Measurements from ENCODE around the gene ATP6V1C2. TPM values are rescaled to one million over a fixed set of nuclear protein-coding genes. Genes with fewer than 3 reads are reported as not detected.

ATP6V1C2 gene
- polyA plus RNA-seq, 3 donors, result 0.03 TPM; not detected in 2

DNA sequence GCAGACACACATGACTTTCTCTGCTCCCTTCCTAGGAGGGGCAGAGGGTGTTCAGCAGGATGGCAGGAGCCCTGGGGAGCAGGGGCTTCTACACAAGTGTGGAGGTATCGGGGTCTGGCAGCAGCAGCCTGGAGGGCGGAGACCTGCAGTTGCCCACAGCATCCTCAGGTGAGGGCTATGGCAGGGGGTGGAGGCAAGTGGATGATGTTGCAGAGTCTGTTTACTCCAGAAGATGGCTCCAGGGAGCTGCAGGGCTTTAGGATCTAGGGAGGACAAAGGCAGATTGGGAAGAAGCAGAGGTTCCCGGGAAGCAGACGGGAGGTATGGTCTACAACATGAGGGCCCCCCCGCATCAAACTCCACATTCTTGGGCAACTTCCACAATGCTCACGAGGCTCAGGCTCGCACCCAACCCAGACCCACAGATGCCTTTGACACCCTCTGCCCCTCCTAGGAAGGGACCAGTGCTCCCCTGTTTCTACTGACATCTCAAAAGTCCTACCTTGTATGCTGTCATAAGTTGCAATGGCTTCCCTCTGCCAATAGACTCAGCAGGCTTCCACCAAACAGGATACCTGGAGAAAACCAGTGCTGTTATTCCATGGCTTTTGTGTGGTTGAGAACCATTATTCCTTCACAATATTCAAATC lies 12.0 kb upstream of the ATP6V1C2 start:
- no peak overlapping the region for H2AFZ ChIP-seq (ENCODE audit: insufficient read depth, low read depth, low read length, poor library complexity, severe bottlenecking)
- no peak overlapping the region for H3K9ac ChIP-seq (ENCODE audit: insufficient read depth, low read length, poor library complexity, severe bottlenecking)
- no peak overlapping the region for H3K27ac ChIP-seq (ENCODE audit: low read depth in 1 of 2, low read length in 2 of 2)
- Mint-ChIP-seq H3K27ac (no peak overlapping the region), H3K9me3 (peaks cover 0 to 5% (median 0%) of the 10 kb centered on the region in 7 donors), H3K36me3 (no peaks in the 10 kb centered on the region), H3K4me1 (peaks cover 5% of the 10 kb centered on the region), H3K27me3 (ENCODE audit: low read depth in 3 of 3) (peaks cover 28 to 35% (median 29%) of the 10 kb centered on the region in 3 donors), H3K4me3 (no peak overlapping the region)
- no peak overlapping the region for H3K4me3 ChIP-seq (replicated peaks in 1 of 3; ENCODE audit: low read depth in 2 of 3, low read length in 3 of 3)
- no peak for DNase-seq
- no peaks in the 10 kb centered on the region for H3K36me3 ChIP-seq (replicated peaks in 1 of 2; ENCODE audit: control insufficient read depth in 1 of 2, insufficient read depth in 2 of 2, low read length in 2 of 2)
- no peaks in the 10 kb centered on the region for H4K20me1 ChIP-seq (ENCODE audit: insufficient read depth, low read length)
- no peaks in the 10 kb centered on the region for H3K79me2 ChIP-seq (ENCODE audit: insufficient read depth, low read length)
- TF ChIP-seq, protein P1, sequence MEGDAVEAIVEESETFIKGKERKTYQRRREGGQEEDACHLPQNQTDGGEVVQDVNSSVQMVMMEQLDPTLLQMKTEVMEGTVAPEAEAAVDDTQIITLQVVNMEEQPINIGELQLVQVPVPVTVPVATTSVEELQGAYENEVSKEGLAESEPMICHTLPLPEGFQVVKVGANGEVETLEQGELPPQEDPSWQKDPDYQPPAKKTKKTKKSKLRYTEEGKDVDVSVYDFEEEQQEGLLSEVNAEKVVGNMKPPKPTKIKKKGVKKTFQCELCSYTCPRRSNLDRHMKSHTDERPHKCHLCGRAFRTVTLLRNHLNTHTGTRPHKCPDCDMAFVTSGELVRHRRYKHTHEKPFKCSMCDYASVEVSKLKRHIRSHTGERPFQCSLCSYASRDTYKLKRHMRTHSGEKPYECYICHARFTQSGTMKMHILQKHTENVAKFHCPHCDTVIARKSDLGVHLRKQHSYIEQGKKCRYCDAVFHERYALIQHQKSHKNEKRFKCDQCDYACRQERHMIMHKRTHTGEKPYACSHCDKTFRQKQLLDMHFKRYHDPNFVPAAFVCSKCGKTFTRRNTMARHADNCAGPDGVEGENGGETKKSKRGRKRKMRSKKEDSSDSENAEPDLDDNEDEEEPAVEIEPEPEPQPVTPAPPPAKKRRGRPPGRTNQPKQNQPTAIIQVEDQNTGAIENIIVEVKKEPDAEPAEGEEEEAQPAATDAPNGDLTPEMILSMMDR (IDR thresholded peaks at IDR 0.05), result no peak
- no peak overlapping the region for H3K4me2 ChIP-seq (replicated peaks; ENCODE audit: extremely low read depth, low read length, poor library complexity, severe bottlenecking)
- WGBS (ENCODE audit: insufficient coverage), result 38% methylated on average over 5 of the region's 7 CpGs
- H3K9me3 ChIP-seq (replicated peaks in 1 of 2; ENCODE audit: control insufficient read depth in 1 of 2, insufficient read depth in 1 of 2, low read length in 2 of 2), result no peaks in the 10 kb centered on the region
- H3K27me3 ChIP-seq (ENCODE audit: control insufficient read depth in 2 of 2, insufficient read depth in 2 of 2, low read length in 2 of 2), result peaks cover 2 to 7% of the 10 kb centered on the region in 2 donors
- H3K4me1 ChIP-seq (ENCODE audit: control insufficient read depth in 1 of 2, insufficient read depth in 2 of 2, low read length in 2 of 2), result no peaks in the 10 kb centered on the region
- intact Hi-C loops (cut with micrococcal nuclease), result no loop called here

DNA sequence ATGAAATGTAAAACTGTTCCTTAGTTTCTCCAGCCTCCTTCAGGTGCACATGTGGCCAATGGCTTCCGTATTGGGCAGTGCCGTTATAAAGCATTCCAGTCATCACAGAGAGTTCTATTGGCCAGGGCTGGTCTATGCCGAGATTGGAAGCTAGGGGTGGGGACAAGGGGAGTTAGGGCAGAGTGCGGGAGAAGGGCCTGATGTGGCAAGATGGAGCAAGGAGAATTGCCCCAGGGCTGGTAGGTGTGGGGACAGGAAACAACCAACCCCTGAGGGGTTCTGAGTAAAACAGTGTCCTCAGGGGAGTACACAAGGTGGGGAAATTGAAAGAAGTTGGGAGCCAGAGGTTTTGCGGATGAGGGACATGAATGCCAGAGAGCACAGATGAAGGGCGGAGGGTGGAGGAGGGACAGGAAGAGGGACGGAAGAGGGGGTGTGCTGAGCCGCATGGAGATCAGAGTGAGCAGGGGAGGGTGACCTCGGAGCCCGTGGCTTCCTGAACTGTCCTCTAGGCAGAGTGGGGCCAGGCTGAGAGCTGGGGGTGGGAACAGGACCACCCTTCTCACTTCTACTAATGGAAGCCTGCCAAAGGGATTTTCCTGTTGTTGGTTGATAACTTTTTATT lies 9.1 kb upstream of the ATP6V1C2 start:
- H3K79me2 ChIP-seq (ENCODE audit: insufficient read depth, low read length), result no peaks in the 10 kb centered on the region
- no peak overlapping the region for H3K27ac ChIP-seq (ENCODE audit: low read depth in 1 of 2, low read length in 2 of 2)
- peaks cover 0 to 2% (median 0%) of the 10 kb centered on the region in 7 donors for H3K9me3 Mint-ChIP-seq
- peaks cover 2 to 7% of the 10 kb centered on the region in 2 donors for H3K27me3 ChIP-seq (ENCODE audit: control insufficient read depth in 2 of 2, insufficient read depth in 2 of 2, low read length in 2 of 2)
- peak overlapping the region in 1 of 2 donors; percentile 61 for H3K4me3 Mint-ChIP-seq
- no peak overlapping the region for H3K4me3 ChIP-seq (replicated peaks in 1 of 3; ENCODE audit: low read depth in 2 of 3, low read length in 3 of 3)
- intact Hi-C loops (cut with micrococcal nuclease), result no loop called here
- no peaks in the 10 kb centered on the region for H3K36me3 ChIP-seq (replicated peaks in 1 of 2; ENCODE audit: control insufficient read depth in 1 of 2, insufficient read depth in 2 of 2, low read length in 2 of 2)
- H3K9me3 ChIP-seq (replicated peaks in 1 of 2; ENCODE audit: control insufficient read depth in 1 of 2, insufficient read depth in 1 of 2, low read length in 2 of 2), result no peaks in the 10 kb centered on the region
- H3K4me2 ChIP-seq (replicated peaks; ENCODE audit: extremely low read depth, low read length, poor library complexity, severe bottlenecking), result no peak overlapping the region
- H3K27ac Mint-ChIP-seq, result no peak overlapping the region
- TF ChIP-seq, protein P1 (IDR thresholded peaks at IDR 0.05), result no peak
- no peak overlapping the region for H2AFZ ChIP-seq (ENCODE audit: insufficient read depth, low read depth, low read length, poor library complexity, severe bottlenecking)
- H3K4me1 Mint-ChIP-seq, result peaks cover 10% of the 10 kb centered on the region
- no peaks in the 10 kb centered on the region for H3K36me3 Mint-ChIP-seq
- H3K27me3 Mint-ChIP-seq (ENCODE audit: low read depth in 3 of 3), result peaks cover 21 to 38% (median 30%) of the 10 kb centered on the region in 3 donors
- no peaks in the 10 kb centered on the region for H4K20me1 ChIP-seq (ENCODE audit: insufficient read depth, low read length)
- no peak for DNase-seq
- H3K9ac ChIP-seq (ENCODE audit: insufficient read depth, low read length, poor library complexity, severe bottlenecking), result no peak overlapping the region
- WGBS (ENCODE audit: insufficient coverage), result 28% methylated on average over 8 of the region's 10 CpGs
- H3K4me1 ChIP-seq (ENCODE audit: control insufficient read depth in 1 of 2, insufficient read depth in 2 of 2, low read length in 2 of 2), result no peaks in the 10 kb centered on the region

All from CD14-positive monocyte (primary cell).